K562 (cell line): Measurements from ENCODE around the gene WDR88.

Experiments used
- FOXA1 ChIP-seq: fragments of 450-650 bp; IDR thresholded peaks from 2 replicates; pipeline ENCODE4 v1.6.1; 2016; ENCODE audit warnings: mild to moderate bottlenecking, borderline replicate concordance
- HCFC1 ChIP-seq: IDR thresholded peaks from 2 replicates; pipeline ENCODE4 v1.6.1; 2012; ENCODE audit warnings: low read depth, low read length, improper control_type of control experiment
- L3MBTL2 ChIP-seq: fragments of 450-650 bp; IDR thresholded peaks from 2 replicates; pipeline ENCODE4 v1.6.1; 2016; ENCODE audit warnings: mild to moderate bottlenecking, moderate library complexity
- POLR2A ChIP-seq: fragments of 450-650 bp; conservative IDR thresholded peaks from 2 replicates; pipeline ENCODE4 v1.6.1; 2016
- POLR2AphosphoS5 ChIP-seq: IDR thresholded peaks from 2 replicates; pipeline ENCODE4 v1.6.1; 2011; ENCODE audit warnings: mild to moderate bottlenecking, low read depth, low read length, moderate library complexity; ENCODE audit not compliant: control insufficient read depth, insufficient read depth
- SMARCC2 ChIP-seq: fragments of 450-650 bp; IDR thresholded peaks from 2 replicates; pipeline ENCODE4 v1.6.1; 2017; ENCODE audit warnings: antibody characterized with exemption, moderate library complexity, mild to moderate bottlenecking, low read depth
- SREBF2 ChIP-seq: sonication (generic); formaldehyde crosslinking; IDR thresholded peaks from 2 replicates; pipeline ENCODE4 v1.4.0; 2020; ENCODE audit warnings: mild to moderate bottlenecking, missing genetic modification reagents
- ZNF175 ChIP-seq: fragments of 200-800 bp; sonication (Bioruptor generic); IDR thresholded peaks from 2 replicates; pipeline ENCODE4 v1.6.1; 2016; ENCODE audit warnings: low read depth, mild to moderate bottlenecking, missing genetic modification characterization, missing compliant biosample characterization
- ZNF274 ChIP-seq: IDR thresholded peaks from 2 replicates; pipeline ENCODE4 v1.6.1; 2011; ENCODE audit warnings: low read depth, mild to moderate bottlenecking, low read length, moderate library complexity, borderline replicate concordance
- ZNF592 ChIP-seq: fragments of 450-650 bp; IDR thresholded peaks from 2 replicates; pipeline ENCODE4 v1.6.1; 2017; ENCODE audit warnings: antibody characterized with exemption, mild to moderate bottlenecking

GRCh38 chr19:33130433-33130832, 1.5 kb upstream of the WDR88 start:
- TF ChIP-seq L3MBTL2 = no peak
- no peak for TF ChIP-seq POLR2A
- TF ChIP-seq ZNF274 = no peak
- no peak for TF ChIP-seq ZNF175
- TF ChIP-seq HCFC1 = no peak
- TF ChIP-seq POLR2AphosphoS5 = no peak
- no peak for TF ChIP-seq ZNF592
- no peak for TF ChIP-seq SREBF2 (CRISPR knock-in tag)
- no peak for TF ChIP-seq FOXA1
- no peak for TF ChIP-seq SMARCC2
